ENCODE results near the gene VLDLR. TPM values are rescaled to one million over a fixed set of nuclear protein-coding genes. Genes with fewer than 3 reads are reported as not detected.

Gene VLDLR
- polyA plus RNA-seq, 1 donor (not counting 4 experiments of a cell fraction or from before 2014, with no cell fraction given), result 7.0 TPM

DNA sequence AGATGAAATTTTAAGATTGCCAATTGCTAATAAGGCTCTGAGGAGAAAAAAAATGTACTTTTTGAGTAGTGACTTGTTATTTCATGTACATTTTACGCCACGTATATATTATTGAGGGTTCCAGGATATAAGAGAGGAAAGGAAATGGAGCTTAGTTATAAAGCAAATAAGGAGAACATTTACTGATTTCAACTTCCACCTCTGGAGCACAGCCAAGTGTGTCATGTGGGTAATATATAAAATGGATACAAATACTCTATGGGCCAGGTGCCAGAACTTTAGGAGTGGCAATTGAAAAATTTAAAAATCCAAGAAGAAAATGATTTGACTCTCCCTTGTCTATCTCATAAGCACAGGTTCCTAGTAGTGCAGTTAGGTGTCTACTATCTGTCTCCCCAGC lies 45.0 kb upstream of the VLDLR start:
- dilution Hi-C loops (cut with MboI; ENCODE audit: extremely low pct_ligation_motif_present, low sequenced_read_pairs), result no loop called here
- Histone ChIP-seq H3K27me3 (ENCODE audit: control insufficient read depth, extremely low read depth, insufficient read depth, low read length) (no peaks in the 10 kb centered on the region), H3K27ac (ENCODE audit: control insufficient read depth, insufficient read depth, low read length) (no peak overlapping the region), H3K4me3 (ENCODE audit: control insufficient read depth in 2 of 3, extremely low read depth in 1 of 3, insufficient read depth in 2 of 3, low read depth in 1 of 3, low read length in 3 of 3) (no peak overlapping the region), H3K79me2 (ENCODE audit: control insufficient read depth, insufficient read depth, low read length) (no peaks in the 10 kb centered on the region), H3K9me1 (ENCODE audit: control insufficient read depth, extremely low read depth, insufficient read depth, low read length) (no peaks in the 10 kb centered on the region), H3K4me2 (ENCODE audit: control insufficient read depth, extremely low read depth, insufficient read depth, low read depth, low read length) (no peak overlapping the region), H3K9ac (ENCODE audit: control insufficient read depth, extremely low read depth, insufficient read depth, low read length) (no peak overlapping the region), H3K4me1 (ENCODE audit: control insufficient read depth, extremely low read depth, insufficient read depth, low read length) (no peaks in the 10 kb centered on the region), H4K20me1 (ENCODE audit: control insufficient read depth, extremely low read depth, insufficient read depth, low read length) (no peaks in the 10 kb centered on the region), H3K36me3 (ENCODE audit: control insufficient read depth in 2 of 2, extremely low read depth in 1 of 2, insufficient read depth in 2 of 2, low read length in 2 of 2) (no peaks in the 10 kb centered on the region), H3K9me3 (ENCODE audit: control insufficient read depth, low read depth, low read length) (no peaks in the 10 kb centered on the region), H2AFZ (ENCODE audit: control insufficient read depth, low read length) (no peak overlapping the region)
- TF ChIP-seq CTCF (optimal IDR thresholded peaks at IDR 0.05 in 1 of 3, IDR thresholded peaks at IDR 0.05 in 1 of 3, conservative IDR thresholded peaks at IDR 0.05 in 1 of 3; ENCODE audit: extremely low read depth in 1 of 3, insufficient read depth in 2 of 3, low read length in 3 of 3), result no peak
- no peak for TF ChIP-seq EZH2 (IDR thresholded peaks at IDR 0.05; ENCODE audit: low read length)
- no peak for FAIRE-seq
- no peak for DNase-seq (ENCODE audit: low read depth, low spot score)

DNA sequence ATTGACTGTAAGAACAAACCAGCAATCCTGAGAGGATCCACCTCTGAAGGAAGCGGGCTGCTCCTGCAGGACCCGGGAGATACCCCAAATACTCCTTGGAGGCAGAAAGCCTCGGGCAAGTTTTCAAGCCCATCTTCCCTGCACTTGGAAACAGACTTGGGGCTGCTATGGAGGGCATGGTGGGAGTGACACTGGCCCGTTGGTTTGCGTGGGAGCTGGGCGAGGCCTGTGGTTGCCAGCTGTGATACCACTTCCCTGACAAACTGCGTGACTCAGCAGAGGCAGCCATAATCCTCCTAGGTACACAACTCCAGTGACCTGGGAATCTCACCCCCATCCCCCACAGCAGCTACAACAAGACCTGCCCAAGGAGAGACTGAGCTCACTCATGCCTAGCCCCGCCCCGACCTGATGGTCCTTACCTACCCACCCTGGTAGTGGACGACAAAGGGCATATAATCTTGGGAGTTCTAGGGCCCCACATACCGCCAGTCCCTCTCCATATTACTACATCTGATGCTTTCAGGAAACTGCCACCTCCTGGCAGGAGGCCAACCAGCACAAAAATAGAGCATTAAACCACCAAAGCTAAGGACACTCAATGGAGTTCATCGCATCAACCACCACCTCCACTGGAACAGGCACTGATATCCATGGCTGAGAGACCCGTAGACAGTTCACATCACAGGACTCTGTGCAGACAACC lies 38.1 kb upstream of the VLDLR start:
- H3K9me1 ChIP-seq (ENCODE audit: control insufficient read depth, extremely low read depth, insufficient read depth, low read length), result no peaks in the 10 kb centered on the region
- no peak overlapping the region for H2AFZ ChIP-seq (ENCODE audit: control insufficient read depth, low read length)
- TF ChIP-seq CTCF (optimal IDR thresholded peaks at IDR 0.05 in 1 of 3, IDR thresholded peaks at IDR 0.05 in 1 of 3, conservative IDR thresholded peaks at IDR 0.05 in 1 of 3; ENCODE audit: extremely low read depth in 1 of 3, insufficient read depth in 2 of 3, low read length in 3 of 3) (no peak), EZH2 (IDR thresholded peaks at IDR 0.05; ENCODE audit: low read length) (no peak)
- no peaks in the 10 kb centered on the region for H4K20me1 ChIP-seq (ENCODE audit: control insufficient read depth, extremely low read depth, insufficient read depth, low read length)
- DNase-seq (ENCODE audit: low read depth, low spot score) (no peak), FAIRE-seq (no peak)
- H3K4me2 ChIP-seq (ENCODE audit: control insufficient read depth, extremely low read depth, insufficient read depth, low read depth, low read length), result no peak overlapping the region
- H3K27ac ChIP-seq (ENCODE audit: control insufficient read depth, insufficient read depth, low read length), result no peak overlapping the region
- no peaks in the 10 kb centered on the region for H3K4me1 ChIP-seq (ENCODE audit: control insufficient read depth, extremely low read depth, insufficient read depth, low read length)
- no peaks in the 10 kb centered on the region for H3K79me2 ChIP-seq (ENCODE audit: control insufficient read depth, insufficient read depth, low read length)
- no peak overlapping the region for H3K9ac ChIP-seq (ENCODE audit: control insufficient read depth, extremely low read depth, insufficient read depth, low read length)
- no peaks in the 10 kb centered on the region for H3K36me3 ChIP-seq (ENCODE audit: control insufficient read depth in 2 of 2, extremely low read depth in 1 of 2, insufficient read depth in 2 of 2, low read length in 2 of 2)
- H3K9me3 ChIP-seq (ENCODE audit: control insufficient read depth, low read depth, low read length), result no peaks in the 10 kb centered on the region
- H3K4me3 ChIP-seq (ENCODE audit: control insufficient read depth in 2 of 3, extremely low read depth in 1 of 3, insufficient read depth in 2 of 3, low read depth in 1 of 3, low read length in 3 of 3), result no peak overlapping the region
- dilution Hi-C loops (cut with MboI; ENCODE audit: extremely low pct_ligation_motif_present, low sequenced_read_pairs), result no loop called here
- no peaks in the 10 kb centered on the region for H3K27me3 ChIP-seq (ENCODE audit: control insufficient read depth, extremely low read depth, insufficient read depth, low read length)

Data from keratinocyte (primary cell).